WTC11 (cell line): Measurements from ENCODE around the gene NRG3. TPM values are rescaled to one million over a fixed set of nuclear protein-coding genes. Genes with fewer than 3 reads are reported as not detected.

Experiments
- ATAC-seq: fragments of 200-7000 bp; cut with Tn5 transposase; 2 replicates; pipeline ENCODE4 v1.10.0; 2021; ENCODE audit warnings: mild to moderate bottlenecking, moderate library complexity
- CTCF ChIA-PET: fragments of 300-600 bp; sonication (Branson Sonifier 250); formaldehyde crosslinking; loops from one replicate; lab custom pipeline; 2021; ENCODE audit warnings: antibody characterized with exemption; lab: Charles Lee
- POLR2A ChIA-PET: fragments of 350-600 bp; sonication (Branson Sonifier 250); formaldehyde crosslinking; loops from one replicate; lab custom pipeline; 2021; ENCODE audit warnings: antibody characterized with exemption; lab: Charles Lee
- DNase-seq: peaks from one replicate; pipeline ENCODE4 v3.0.0; 2021; ENCODE audit warnings: low spot score
- H3K27ac Mint-ChIP-seq: 2 replicates; pipeline ENCODE4 v1.8.0; 2021; ENCODE audit warnings: mixed read lengths
- H3K27me3 Mint-ChIP-seq: 2 replicates; pipeline ENCODE4 v1.8.0; 2021; ENCODE audit warnings: low read depth, mild to moderate bottlenecking, moderate library complexity, mixed read lengths
- H3K36me3 Mint-ChIP-seq: 2 replicates; pipeline ENCODE4 v1.8.0; 2021; ENCODE audit warnings: mixed read lengths
- H3K4me1 Mint-ChIP-seq: 2 replicates; pipeline ENCODE4 v1.8.0; 2022; ENCODE audit warnings: mixed read lengths
- H3K4me3 Mint-ChIP-seq: 2 replicates; pipeline ENCODE4 v1.8.0; 2021; ENCODE audit warnings: mild to moderate bottlenecking, moderate library complexity, mixed read lengths
- H3K9me3 Mint-ChIP-seq: 2 replicates; pipeline ENCODE4 v1.8.0; 2021; ENCODE audit warnings: mixed read lengths
- ESRRA ChIP-seq: sonication (generic); formaldehyde crosslinking; IDR thresholded peaks from 2 replicates; pipeline ENCODE4 v1.8.1; 2022; ENCODE audit warnings: mild to moderate bottlenecking, missing genetic modification reagents, borderline replicate concordance
- ETV6 ChIP-seq: sonication (generic); formaldehyde crosslinking; IDR thresholded peaks from 2 replicates; pipeline ENCODE4 v1.8.1; 2022; ENCODE audit warnings: mild to moderate bottlenecking, missing genetic modification reagents
- IRF2 ChIP-seq: sonication (generic); formaldehyde crosslinking; IDR thresholded peaks from 2 replicates; pipeline ENCODE4 v1.8.0; 2022; ENCODE audit warnings: low read depth, missing genetic modification reagents, borderline replicate concordance
- JAZF1 ChIP-seq: fragments of 250-450 bp; sonication (Bioruptor Pico); IDR thresholded peaks from 2 replicates; pipeline ENCODE4 v1.9.0; 2021; ENCODE audit warnings: moderate library complexity, mild to moderate bottlenecking, inconsistent platforms
- NR2C2 ChIP-seq: sonication (generic); formaldehyde crosslinking; IDR thresholded peaks from 2 replicates; pipeline ENCODE4 v1.8.0; 2022; ENCODE audit warnings: mild to moderate bottlenecking, missing genetic modification reagents
- SP1 ChIP-seq: sonication (generic); formaldehyde crosslinking; conservative IDR thresholded peaks from 2 replicates; pipeline ENCODE4 v1.8.1; 2022; ENCODE audit warnings: missing genetic modification reagents
- ZNF121 ChIP-seq: sonication (generic); formaldehyde crosslinking; IDR thresholded peaks from 2 replicates; pipeline ENCODE4 v1.8.0; 2023; ENCODE audit warnings: missing genetic modification reagents
- ZNF219 ChIP-seq: sonication (generic); formaldehyde crosslinking; IDR thresholded peaks from 2 replicates; pipeline ENCODE4 v1.8.0; 2023; ENCODE audit warnings: missing genetic modification reagents, mild to moderate bottlenecking, borderline replicate concordance
- ZNF232 ChIP-seq: sonication (generic); formaldehyde crosslinking; IDR thresholded peaks from 2 replicates; pipeline ENCODE4 v1.8.0; 2022; ENCODE audit warnings: mild to moderate bottlenecking, missing genetic modification reagents
- ZNF396 ChIP-seq: fragments of 250-450 bp; sonication (Bioruptor Pico); IDR thresholded peaks from 2 replicates; pipeline ENCODE4 v1.8.0; 2021; ENCODE audit warnings: mild to moderate bottlenecking, moderate library complexity, borderline replicate concordance
- ZNF423 ChIP-seq: fragments of 250-450 bp; sonication (Bioruptor Pico); IDR thresholded peaks from 2 replicates; pipeline ENCODE4 v2.1.2; 2022; ENCODE audit warnings: mild to moderate bottlenecking, moderate library complexity
- total RNA-seq: library from RNA; stranded (reverse); gene quantifications from 3 replicates; pipeline ENCODE4 v1.2.3, GENCODE V29; 2021
- TF ChIP-seq, protein P1 (sequence below): sonication (generic); formaldehyde crosslinking; IDR thresholded peaks from 2 replicates; pipeline ENCODE4 v1.8.1; 2022; ENCODE audit warnings: missing genetic modification reagents, borderline replicate concordance
- TF ChIP-seq, protein P2 (sequence below): sonication (generic); formaldehyde crosslinking; IDR thresholded peaks from 2 replicates; pipeline ENCODE4 v1.8.1; 2023; ENCODE audit warnings: mild to moderate bottlenecking, missing genetic modification reagents
- TF ChIP-seq, protein P3 (sequence below): sonication (generic); formaldehyde crosslinking; IDR thresholded peaks from 2 replicates; pipeline ENCODE4 v1.8.1; 2023; ENCODE audit warnings: mild to moderate bottlenecking, moderate library complexity, missing genetic modification reagents
- TF ChIP-seq, protein P4 (sequence below): fragments of 250-450 bp; sonication (Bioruptor Pico); IDR thresholded peaks from 2 replicates; pipeline ENCODE4 v2.1.2; 2022; ENCODE audit warnings: mild to moderate bottlenecking, moderate library complexity
- TF ChIP-seq, protein P5 (sequence below): sonication (generic); formaldehyde crosslinking; IDR thresholded peaks from 2 replicates; pipeline ENCODE4 v1.8.1; 2023; ENCODE audit warnings: mild to moderate bottlenecking, missing genetic modification reagents, moderate library complexity
- TF ChIP-seq, protein P6 (sequence below): fragments of 250-450 bp; sonication (Bioruptor Pico); IDR thresholded peaks from 2 replicates; pipeline ENCODE4 v1.9.0; 2021; ENCODE audit warnings: mild to moderate bottlenecking, borderline replicate concordance
- TF ChIP-seq, protein P7 (sequence below): fragments of 250-450 bp; sonication (Bioruptor Pico); IDR thresholded peaks from 2 replicates; pipeline ENCODE4 v1.9.0; 2021; ENCODE audit warnings: moderate library complexity, mild to moderate bottlenecking, inconsistent platforms, borderline replicate concordance

Gene NRG3
- total RNA-seq, 1 experiment from 2014 or later, result 7.0 TPM

DNA sequence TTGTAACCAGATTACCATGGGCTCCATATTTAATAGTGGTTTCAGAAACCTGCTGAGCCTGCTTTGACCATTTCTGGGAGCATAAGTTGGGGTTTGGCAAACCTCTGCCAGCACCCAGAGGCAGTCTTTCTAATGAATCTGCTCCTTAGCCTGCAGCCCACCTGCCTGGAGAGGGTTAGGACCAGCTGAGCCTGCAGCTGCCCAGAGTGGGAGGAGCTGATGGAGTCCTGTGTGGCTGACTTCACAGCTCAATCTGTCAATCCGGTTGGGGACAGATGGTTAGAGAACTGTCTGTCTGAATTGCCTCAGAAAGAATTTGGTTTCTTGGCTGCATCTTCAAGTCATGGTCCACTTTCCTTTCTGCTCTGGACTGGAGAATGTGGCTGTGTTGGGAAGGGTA, 444.6 kb downstream of the NRG3 start (continued):
- TF ChIP-seq, protein P1, sequence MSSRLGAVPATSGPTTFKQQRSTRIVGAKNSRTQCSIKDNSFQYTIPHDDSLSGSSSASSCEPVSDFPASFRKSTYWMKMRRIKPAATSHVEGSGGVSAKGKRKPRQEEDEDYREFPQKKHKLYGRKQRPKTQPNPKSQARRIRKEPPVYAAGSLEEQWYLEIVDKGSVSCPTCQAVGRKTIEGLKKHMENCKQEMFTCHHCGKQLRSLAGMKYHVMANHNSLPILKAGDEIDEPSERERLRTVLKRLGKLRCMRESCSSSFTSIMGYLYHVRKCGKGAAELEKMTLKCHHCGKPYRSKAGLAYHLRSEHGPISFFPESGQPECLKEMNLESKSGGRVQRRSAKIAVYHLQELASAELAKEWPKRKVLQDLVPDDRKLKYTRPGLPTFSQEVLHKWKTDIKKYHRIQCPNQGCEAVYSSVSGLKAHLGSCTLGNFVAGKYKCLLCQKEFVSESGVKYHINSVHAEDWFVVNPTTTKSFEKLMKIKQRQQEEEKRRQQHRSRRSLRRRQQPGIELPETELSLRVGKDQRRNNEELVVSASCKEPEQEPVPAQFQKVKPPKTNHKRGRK (CRISPR knock-in tag), result no peak
- TF ChIP-seq ZNF219 (CRISPR knock-in tag), result no peak
- TF ChIP-seq ZNF232 (CRISPR knock-in tag), result no peak
- no peak for TF ChIP-seq IRF2
- TF ChIP-seq, protein P2, sequence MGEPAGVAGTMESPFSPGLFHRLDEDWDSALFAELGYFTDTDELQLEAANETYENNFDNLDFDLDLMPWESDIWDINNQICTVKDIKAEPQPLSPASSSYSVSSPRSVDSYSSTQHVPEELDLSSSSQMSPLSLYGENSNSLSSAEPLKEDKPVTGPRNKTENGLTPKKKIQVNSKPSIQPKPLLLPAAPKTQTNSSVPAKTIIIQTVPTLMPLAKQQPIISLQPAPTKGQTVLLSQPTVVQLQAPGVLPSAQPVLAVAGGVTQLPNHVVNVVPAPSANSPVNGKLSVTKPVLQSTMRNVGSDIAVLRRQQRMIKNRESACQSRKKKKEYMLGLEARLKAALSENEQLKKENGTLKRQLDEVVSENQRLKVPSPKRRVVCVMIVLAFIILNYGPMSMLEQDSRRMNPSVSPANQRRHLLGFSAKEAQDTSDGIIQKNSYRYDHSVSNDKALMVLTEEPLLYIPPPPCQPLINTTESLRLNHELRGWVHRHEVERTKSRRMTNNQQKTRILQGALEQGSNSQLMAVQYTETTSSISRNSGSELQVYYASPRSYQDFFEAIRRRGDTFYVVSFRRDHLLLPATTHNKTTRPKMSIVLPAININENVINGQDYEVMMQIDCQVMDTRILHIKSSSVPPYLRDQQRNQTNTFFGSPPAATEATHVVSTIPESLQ (CRISPR knock-in tag), result no peak
- TF ChIP-seq, all 79 proteins: peak for 0

DNA sequence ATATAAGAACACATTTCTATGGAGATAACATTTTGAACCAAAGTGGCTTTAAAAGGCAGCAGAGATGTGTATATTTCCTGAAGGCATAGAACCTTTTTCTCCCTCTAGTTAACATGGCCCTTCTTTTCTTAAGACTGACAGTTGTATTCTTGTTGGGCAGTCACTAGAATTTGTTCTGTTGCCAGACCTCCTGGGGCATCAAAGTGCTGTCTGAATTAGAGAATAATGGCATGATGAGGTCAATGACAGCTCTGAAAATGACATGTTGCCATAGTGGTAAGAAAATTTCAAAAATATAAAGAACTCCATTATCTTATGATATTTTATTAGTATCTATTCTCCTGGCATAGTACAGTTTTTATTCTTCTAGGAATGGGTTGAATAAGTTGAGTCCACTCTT, 446.7 kb downstream of the NRG3 start:
- H3K4me1 Mint-ChIP-seq, result peaks cover 21% of the 10 kb centered on the region
- TF ChIP-seq, protein P3, sequence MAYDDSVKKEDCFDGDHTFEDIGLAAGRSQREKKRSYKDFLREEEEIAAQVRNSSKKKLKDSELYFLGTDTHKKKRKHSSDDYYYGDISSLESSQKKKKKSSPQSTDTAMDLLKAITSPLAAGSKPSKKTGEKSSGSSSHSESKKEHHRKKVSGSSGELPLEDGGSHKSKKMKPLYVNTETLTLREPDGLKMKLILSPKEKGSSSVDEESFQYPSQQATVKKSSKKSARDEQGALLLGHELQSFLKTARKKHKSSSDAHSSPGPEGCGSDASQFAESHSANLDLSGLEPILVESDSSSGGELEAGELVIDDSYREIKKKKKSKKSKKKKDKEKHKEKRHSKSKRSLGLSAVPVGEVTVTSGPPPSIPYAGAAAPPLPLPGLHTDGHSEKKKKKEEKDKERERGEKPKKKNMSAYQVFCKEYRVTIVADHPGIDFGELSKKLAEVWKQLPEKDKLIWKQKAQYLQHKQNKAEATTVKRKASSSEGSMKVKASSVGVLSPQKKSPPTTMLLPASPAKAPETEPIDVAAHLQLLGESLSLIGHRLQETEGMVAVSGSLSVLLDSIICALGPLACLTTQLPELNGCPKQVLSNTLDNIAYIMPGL (CRISPR knock-in tag), result no peak
- TF ChIP-seq, protein P4, sequence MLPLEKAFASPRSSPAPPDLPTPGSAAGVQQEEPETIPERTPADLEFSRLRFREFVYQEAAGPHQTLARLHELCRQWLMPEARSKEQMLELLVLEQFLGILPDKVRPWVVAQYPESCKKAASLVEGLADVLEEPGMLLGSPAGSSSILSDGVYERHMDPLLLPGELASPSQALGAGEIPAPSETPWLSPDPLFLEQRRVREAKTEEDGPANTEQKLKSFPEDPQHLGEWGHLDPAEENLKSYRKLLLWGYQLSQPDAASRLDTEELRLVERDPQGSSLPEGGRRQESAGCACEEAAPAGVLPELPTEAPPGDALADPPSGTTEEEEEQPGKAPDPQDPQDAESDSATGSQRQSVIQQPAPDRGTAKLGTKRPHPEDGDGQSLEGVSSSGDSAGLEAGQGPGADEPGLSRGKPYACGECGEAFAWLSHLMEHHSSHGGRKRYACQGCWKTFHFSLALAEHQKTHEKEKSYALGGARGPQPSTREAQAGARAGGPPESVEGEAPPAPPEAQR, result no peak
- TF ChIP-seq, protein P5, sequence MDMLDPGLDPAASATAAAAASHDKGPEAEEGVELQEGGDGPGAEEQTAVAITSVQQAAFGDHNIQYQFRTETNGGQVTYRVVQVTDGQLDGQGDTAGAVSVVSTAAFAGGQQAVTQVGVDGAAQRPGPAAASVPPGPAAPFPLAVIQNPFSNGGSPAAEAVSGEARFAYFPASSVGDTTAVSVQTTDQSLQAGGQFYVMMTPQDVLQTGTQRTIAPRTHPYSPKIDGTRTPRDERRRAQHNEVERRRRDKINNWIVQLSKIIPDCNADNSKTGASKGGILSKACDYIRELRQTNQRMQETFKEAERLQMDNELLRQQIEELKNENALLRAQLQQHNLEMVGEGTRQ (CRISPR knock-in tag), result no peak
- TF ChIP-seq JAZF1 (CRISPR knock-in tag), result no peak
- POLR2A ChIA-PET, result no interaction called here
- DNase-seq (no peak), ATAC-seq (no peak)
- CTCF ChIA-PET, result no interaction called here
- no peaks in the 10 kb centered on the region for H3K9me3 Mint-ChIP-seq
- no peak overlapping the region for H3K27ac Mint-ChIP-seq
- no peaks in the 10 kb centered on the region for H3K27me3 Mint-ChIP-seq
- no peaks in the 10 kb centered on the region for H3K36me3 Mint-ChIP-seq
- no peak overlapping the region for H3K4me3 Mint-ChIP-seq

DNA sequence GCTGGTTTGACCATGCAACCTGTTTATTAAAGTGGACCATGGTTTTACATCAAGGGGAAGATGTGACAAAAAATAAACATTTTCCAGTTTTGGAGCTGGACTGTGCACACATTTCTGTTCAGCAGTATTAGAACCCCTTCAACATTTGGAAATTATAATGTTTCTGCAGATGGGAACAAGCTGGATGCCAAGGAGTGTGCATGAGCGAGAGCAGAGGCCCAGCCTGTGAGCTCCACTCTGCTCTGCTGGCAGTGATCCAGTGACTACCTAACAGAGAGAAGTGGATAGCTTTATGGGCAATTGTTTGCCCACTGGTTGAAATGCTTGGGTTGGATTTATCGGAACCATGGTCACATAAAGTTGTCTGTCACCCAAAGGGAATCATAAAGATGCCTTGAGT, 456.7 kb downstream of the NRG3 start:
- DNase-seq (no peak), ATAC-seq (no peak)
- Mint-ChIP-seq H3K27ac (no peak overlapping the region), H3K4me1 (peaks cover 6% of the 10 kb centered on the region), H3K27me3 (no peaks in the 10 kb centered on the region), H3K36me3 (no peaks in the 10 kb centered on the region), H3K4me3 (no peak overlapping the region), H3K9me3 (no peaks in the 10 kb centered on the region)
- POLR2A ChIA-PET, result no interaction called here
- CTCF ChIA-PET, result no interaction called here
- TF ChIP-seq, protein P6, sequence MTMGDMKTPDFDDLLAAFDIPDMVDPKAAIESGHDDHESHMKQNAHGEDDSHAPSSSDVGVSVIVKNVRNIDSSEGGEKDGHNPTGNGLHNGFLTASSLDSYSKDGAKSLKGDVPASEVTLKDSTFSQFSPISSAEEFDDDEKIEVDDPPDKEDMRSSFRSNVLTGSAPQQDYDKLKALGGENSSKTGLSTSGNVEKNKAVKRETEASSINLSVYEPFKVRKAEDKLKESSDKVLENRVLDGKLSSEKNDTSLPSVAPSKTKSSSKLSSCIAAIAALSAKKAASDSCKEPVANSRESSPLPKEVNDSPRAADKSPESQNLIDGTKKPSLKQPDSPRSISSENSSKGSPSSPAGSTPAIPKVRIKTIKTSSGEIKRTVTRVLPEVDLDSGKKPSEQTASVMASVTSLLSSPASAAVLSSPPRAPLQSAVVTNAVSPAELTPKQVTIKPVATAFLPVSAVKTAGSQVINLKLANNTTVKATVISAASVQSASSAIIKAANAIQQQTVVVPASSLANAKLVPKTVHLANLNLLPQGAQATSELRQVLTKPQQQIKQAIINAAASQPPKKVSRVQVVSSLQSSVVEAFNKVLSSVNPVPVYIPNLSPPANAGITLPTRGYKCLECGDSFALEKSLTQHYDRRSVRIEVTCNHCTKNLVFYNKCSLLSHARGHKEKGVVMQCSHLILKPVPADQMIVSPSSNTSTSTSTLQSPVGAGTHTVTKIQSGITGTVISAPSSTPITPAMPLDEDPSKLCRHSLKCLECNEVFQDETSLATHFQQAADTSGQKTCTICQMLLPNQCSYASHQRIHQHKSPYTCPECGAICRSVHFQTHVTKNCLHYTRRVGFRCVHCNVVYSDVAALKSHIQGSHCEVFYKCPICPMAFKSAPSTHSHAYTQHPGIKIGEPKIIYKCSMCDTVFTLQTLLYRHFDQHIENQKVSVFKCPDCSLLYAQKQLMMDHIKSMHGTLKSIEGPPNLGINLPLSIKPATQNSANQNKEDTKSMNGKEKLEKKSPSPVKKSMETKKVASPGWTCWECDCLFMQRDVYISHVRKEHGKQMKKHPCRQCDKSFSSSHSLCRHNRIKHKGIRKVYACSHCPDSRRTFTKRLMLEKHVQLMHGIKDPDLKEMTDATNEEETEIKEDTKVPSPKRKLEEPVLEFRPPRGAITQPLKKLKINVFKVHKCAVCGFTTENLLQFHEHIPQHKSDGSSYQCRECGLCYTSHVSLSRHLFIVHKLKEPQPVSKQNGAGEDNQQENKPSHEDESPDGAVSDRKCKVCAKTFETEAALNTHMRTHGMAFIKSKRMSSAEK, result no peak
- TF ChIP-seq ETV6 (no peak), ESRRA (CRISPR knock-in tag) (no peak), ZNF423 (CRISPR knock-in tag) (no peak), ZNF396 (CRISPR knock-in tag) (no peak), NR2C2 (CRISPR knock-in tag) (no peak), ZNF121 (CRISPR knock-in tag) (no peak), SP1 (no peak)
- TF ChIP-seq, protein P7, sequence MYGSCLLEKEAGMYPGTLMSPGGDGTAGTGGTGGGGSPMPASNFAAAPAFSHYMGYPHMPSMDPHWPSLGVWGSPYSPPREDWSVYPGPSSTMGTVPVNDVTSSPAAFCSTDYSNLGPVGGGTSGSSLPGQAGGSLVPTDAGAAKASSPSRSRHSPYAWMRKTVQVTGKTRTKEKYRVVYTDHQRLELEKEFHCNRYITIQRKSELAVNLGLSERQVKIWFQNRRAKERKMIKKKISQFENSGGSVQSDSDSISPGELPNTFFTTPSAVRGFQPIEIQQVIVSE (CRISPR knock-in tag), result no peak
